ACC112 (cell line): ENCODE data around the gene BUD23.

ENCODE experiments used
- H2AFZ ChIP-seq: fragments of 200-600 bp; sonication (generic); one replicate; pipeline ENCODE4 v1.6.0; 2017; ENCODE audit warnings: antibody characterized with exemption, low read length; ENCODE audit not compliant: unreplicated experiment
- H3K27ac ChIP-seq: fragments of 200-600 bp; sonication (generic); 2 replicates; pipeline ENCODE4 v1.5.1; 2014; ENCODE audit warnings: low read depth, mild to moderate bottlenecking, antibody characterized with exemption, low read length, moderate library complexity
- H3K27me3 ChIP-seq: fragments of 200-600 bp; sonication (generic); 2 replicates; pipeline ENCODE4 v1.6.1; 2014; ENCODE audit warnings: mild to moderate bottlenecking, antibody characterized with exemption, low read length, moderate library complexity, mixed read lengths; ENCODE audit not compliant: insufficient read depth
- H3K36me3 ChIP-seq: fragments of 200-600 bp; sonication (generic); 2 replicates; pipeline ENCODE4 v1.6.1; 2016; ENCODE audit warnings: mild to moderate bottlenecking, antibody characterized with exemption, low read length, moderate library complexity, mixed read lengths; ENCODE audit not compliant: insufficient read depth
- H3K4me1 ChIP-seq: fragments of 200-600 bp; sonication (generic); one replicate; pipeline ENCODE4 v1.6.1; 2016; ENCODE audit warnings: low read length, mixed read lengths; ENCODE audit not compliant: insufficient read depth, unreplicated experiment, control insufficient read depth
- H3K4me3 ChIP-seq: fragments of 200-600 bp; sonication (generic); 2 replicates; pipeline ENCODE4 v1.5.1; 2014; ENCODE audit warnings: mild to moderate bottlenecking, low read depth, low read length
- H3K79me2 ChIP-seq: fragments of 200-600 bp; sonication (generic); one replicate; pipeline ENCODE4 v1.6.0; 2016; ENCODE audit warnings: low read length; ENCODE audit not compliant: control insufficient read depth, unreplicated experiment, insufficient read depth

BUD23 gene

DNA sequence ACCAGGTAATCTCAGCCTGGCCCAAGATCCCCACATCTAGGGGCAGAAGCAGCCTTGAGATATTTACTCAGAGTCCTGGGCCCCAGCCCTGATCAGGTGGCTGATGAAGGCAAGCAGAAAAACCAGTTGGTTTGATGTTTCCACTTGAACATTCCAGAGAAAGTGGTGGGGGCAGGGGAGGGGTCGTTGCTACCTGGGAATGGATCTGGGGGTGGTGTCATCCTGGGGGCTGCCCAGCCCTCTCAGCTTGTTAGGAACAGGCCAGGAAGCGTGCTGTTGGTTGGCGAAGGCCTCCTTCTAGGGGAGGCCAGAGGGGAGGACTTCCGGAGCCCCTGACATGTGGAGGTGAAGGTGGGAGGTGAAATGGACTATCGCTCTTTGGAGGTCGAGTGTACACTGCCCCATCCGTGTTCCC, 58.9 kb downstream of the BUD23 start:
- Histone ChIP-seq H3K27ac (no peak overlapping the region), H2AFZ (no peak overlapping the region)

DNA sequence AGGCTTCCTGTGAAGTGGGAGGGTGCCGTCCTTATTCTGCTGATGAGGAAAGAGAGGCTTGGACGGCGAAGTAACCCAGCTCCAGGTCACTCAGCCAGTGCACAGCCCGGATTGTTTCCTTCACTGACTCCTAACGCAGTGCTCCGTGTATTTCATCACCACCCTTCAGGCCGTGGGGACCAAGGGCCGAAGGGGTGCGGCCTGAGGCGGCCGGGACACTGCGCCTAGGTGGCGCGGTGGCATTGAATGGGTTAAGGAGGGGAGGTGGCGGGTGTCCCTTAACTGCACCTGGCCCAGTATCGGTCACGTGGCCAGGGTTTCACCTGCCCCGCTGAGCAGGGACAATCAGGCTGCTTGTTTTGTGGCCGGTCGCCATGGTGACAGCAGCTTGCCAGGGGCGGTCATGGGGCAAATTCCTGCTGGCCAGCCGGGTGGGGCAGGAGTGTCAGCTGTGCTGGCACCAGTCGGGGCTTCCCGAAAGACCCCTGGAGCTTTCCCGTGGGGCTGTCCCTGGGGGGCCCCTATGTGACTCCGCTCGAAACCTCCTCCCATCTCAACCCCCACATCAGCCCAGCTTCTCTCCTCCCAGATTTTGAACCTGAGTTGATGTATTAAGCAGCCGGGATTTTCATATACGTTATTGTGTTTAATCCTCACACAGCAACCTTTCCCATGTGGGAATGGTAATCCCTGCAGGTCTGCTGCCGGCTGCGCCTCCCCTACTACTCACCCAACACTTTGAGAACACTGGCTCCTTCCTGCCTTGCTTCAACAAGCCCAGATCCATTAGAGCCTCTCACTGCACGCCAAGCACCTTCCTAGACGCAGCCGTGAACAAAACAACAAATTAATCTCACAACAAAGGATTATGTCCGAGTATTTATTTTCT, 59.6 kb downstream of the BUD23 start:
- H3K27me3 ChIP-seq, result no peaks in the 10 kb centered on the region
- H3K36me3 ChIP-seq, result no peaks in the 10 kb centered on the region
- H3K4me1 ChIP-seq, result peaks cover 3% of the 10 kb centered on the region
- no peaks in the 10 kb centered on the region for H3K79me2 ChIP-seq
- H3K27ac ChIP-seq, result no peak overlapping the region
- no peak overlapping the region for H3K4me3 ChIP-seq
- no peak overlapping the region for H2AFZ ChIP-seq

More for the DNA sequence above, 58.9 kb downstream of the BUD23 start:
- H3K36me3 ChIP-seq, result no peaks in the 10 kb centered on the region
- no peak overlapping the region for H3K4me3 ChIP-seq
- H3K4me1 ChIP-seq, result peaks cover 3% of the 10 kb centered on the region
- H3K79me2 ChIP-seq, result peaks cover 4% of the 10 kb centered on the region
- no peaks in the 10 kb centered on the region for H3K27me3 ChIP-seq

DNA sequence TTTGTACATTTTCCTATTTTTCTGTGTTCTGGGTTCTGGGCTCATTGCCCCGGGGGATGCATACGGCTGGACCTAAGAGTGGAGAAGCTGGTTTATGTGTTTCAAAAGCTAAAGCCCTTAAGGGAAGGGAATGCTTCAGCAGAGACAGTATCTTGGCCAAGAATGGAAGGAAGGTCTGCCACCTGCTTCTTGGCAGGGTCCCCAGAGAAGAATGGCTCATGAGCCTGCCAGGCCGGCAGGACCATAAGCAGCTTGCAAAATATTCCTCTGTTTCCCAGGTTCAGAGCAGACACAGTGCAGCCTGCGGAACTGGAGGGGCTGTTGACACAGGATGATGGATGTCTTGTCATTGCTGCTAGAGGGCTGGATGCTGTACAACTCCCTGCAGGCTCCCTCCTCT, 63.0 kb downstream of the BUD23 start:
- H3K79me2 ChIP-seq, result no peaks in the 10 kb centered on the region
- no peak overlapping the region for H2AFZ ChIP-seq
- H3K4me3 ChIP-seq, result no peak overlapping the region
- no peak overlapping the region for H3K27ac ChIP-seq
- no peaks in the 10 kb centered on the region for H3K36me3 ChIP-seq
- no peaks in the 10 kb centered on the region for H3K4me1 ChIP-seq
- no peaks in the 10 kb centered on the region for H3K27me3 ChIP-seq
